Measurements from ENCODE around the gene ANKZF1. TPM values are rescaled to one million over a fixed set of nuclear protein-coding genes. Genes with fewer than 3 reads are reported as not detected.

ANKZF1 gene
- total and polyA plus RNA-seq, 3 donors from 2014 or later: 27.9 to 56.4 (median 50.9) TPM

- WGBS, 2 donors: 28 to 34% methylated on average over 17 to 28 of the region's 28 CpGs
- Histone ChIP-seq H3K4me3 (peak overlapping the region; percentile 24 to 54), H3K36me3 (ENCODE audit: low read depth, missing control alignments) (no peaks in the 10 kb centered on the region), H3K27me3 (no peaks in the 10 kb centered on the region), H3K9me3 (no peaks in the 10 kb centered on the region), H3K4me1 (peaks cover 11% of the 10 kb centered on the region), H3K27ac (no peak overlapping the region)
- peak; percentile 46 for DNase-seq
- TF ChIP-seq POLR2A (IDR thresholded peaks at IDR 0.05): no peak
- TF ChIP-seq, protein P1, sequence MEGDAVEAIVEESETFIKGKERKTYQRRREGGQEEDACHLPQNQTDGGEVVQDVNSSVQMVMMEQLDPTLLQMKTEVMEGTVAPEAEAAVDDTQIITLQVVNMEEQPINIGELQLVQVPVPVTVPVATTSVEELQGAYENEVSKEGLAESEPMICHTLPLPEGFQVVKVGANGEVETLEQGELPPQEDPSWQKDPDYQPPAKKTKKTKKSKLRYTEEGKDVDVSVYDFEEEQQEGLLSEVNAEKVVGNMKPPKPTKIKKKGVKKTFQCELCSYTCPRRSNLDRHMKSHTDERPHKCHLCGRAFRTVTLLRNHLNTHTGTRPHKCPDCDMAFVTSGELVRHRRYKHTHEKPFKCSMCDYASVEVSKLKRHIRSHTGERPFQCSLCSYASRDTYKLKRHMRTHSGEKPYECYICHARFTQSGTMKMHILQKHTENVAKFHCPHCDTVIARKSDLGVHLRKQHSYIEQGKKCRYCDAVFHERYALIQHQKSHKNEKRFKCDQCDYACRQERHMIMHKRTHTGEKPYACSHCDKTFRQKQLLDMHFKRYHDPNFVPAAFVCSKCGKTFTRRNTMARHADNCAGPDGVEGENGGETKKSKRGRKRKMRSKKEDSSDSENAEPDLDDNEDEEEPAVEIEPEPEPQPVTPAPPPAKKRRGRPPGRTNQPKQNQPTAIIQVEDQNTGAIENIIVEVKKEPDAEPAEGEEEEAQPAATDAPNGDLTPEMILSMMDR (IDR thresholded peaks at IDR 0.05): no peak
- intact Hi-C loops (cut with DNase I; ENCODE audit: low total_unique reads): no loop called here
Measured at GRCh38 chr2:219243291-219243761, 13.7 kb downstream of the ANKZF1 start.

- DNase-seq: no peak
- peak overlapping the region; percentile 94 for H3K4me3 ChIP-seq
- intact Hi-C loops (cut with DNase I; ENCODE audit: low total_unique reads): no loop called here
- H3K27me3 ChIP-seq: no peaks in the 10 kb centered on the region
- H3K36me3 ChIP-seq (ENCODE audit: low read depth, missing control alignments): no peaks in the 10 kb centered on the region
- peak overlapping the region; percentile 91 to 94 for H3K27ac ChIP-seq
- H3K4me1 ChIP-seq: peaks cover 11% of the 10 kb centered on the region
- H3K9me3 ChIP-seq: no peaks in the 10 kb centered on the region
- 12 to 19% methylated on average over 6 of the region's 6 CpGs for WGBS, 2 donors
- no peak for TF ChIP-seq POLR2A (IDR thresholded peaks at IDR 0.05)
- TF ChIP-seq, protein P1 (IDR thresholded peaks at IDR 0.05): no peak
Measured at GRCh38 chr2:219244789-219245147, 15.2 kb downstream of the ANKZF1 start.

GRCh38 chr2:219245148-219245898 is 15.7 kb downstream of the ANKZF1 start, which contains the start of the genes GLB1L and STK16:
TSS of gene GLB1L (minus strand) at chr2:219245444. CDS start at chr2:219243573, 1,871 bp downstream.
TSS of gene STK16 (plus strand) at chr2:219245479. CDS start at chr2:219246000, 521 bp downstream.
- Histone ChIP-seq H3K36me3 (ENCODE audit: low read depth, missing control alignments) (no peaks in the 10 kb centered on the region), H3K27ac (peak within 1 kb of the TSS; percentile 91 to 94), H3K4me1 (peaks cover 11% of the 10 kb centered on the region), H3K4me3 (peak within 1 kb of the TSS; percentile 94), H3K9me3 (no peaks in the 10 kb centered on the region), H3K27me3 (no peaks in the 10 kb centered on the region)
- intact Hi-C loops (cut with DNase I; ENCODE audit: low total_unique reads): no loop called here
- DNase-seq: peak; percentile 94
- WGBS, 2 donors: 0 to 1% methylated on average over 17 to 32 of the region's 46 CpGs
- TF ChIP-seq POLR2A (IDR thresholded peaks at IDR 0.05): peak; percentile 19
- TF ChIP-seq, protein P1 (IDR thresholded peaks at IDR 0.05): no peak

GRCh38 chr2:219245899-219246230 is 16.3 kb downstream of the ANKZF1 start:
- intact Hi-C loops (cut with DNase I; ENCODE audit: low total_unique reads): no loop called here
- Histone ChIP-seq H3K4me3 (peak overlapping the region; percentile 94), H3K9me3 (no peaks in the 10 kb centered on the region), H3K36me3 (ENCODE audit: low read depth, missing control alignments) (no peaks in the 10 kb centered on the region), H3K27me3 (no peaks in the 10 kb centered on the region), H3K27ac (peak overlapping the region; percentile 91 to 94), H3K4me1 (peaks cover 11% of the 10 kb centered on the region)
- no peak for TF ChIP-seq POLR2A (IDR thresholded peaks at IDR 0.05)
- TF ChIP-seq, protein P1 (IDR thresholded peaks at IDR 0.05): no peak
- 6 to 10% methylated on average over 10 of the region's 10 CpGs for WGBS, 2 donors
- no peak for DNase-seq
